GM18505 (cell line): ENCODE measurements around the gene IGLL5.

Experiments
- ATAC-seq: cut with Tn5 transposase; IDR thresholded peaks from one replicate; pipeline ENCODE4 v1.9.1; 2021; ENCODE audit not compliant: unreplicated experiment
- POLR2A ChIP-seq: IDR thresholded peaks from 4 replicates; pipeline ENCODE4 v1.6.1; 2011; ENCODE audit warnings: borderline replicate concordance; ENCODE audit not compliant: insufficient read depth, insufficient read length; ENCODE audit errors: extremely low read depth

IGLL5 gene

GRCh38 chr22:22907551-22908494 is 20.2 kb downstream of the IGLL5 start:
- ATAC-seq = no peak
- TF ChIP-seq POLR2A = no peak

GRCh38 chr22:22908495-22908861 is 20.9 kb downstream of the IGLL5 start:
- no peak for ATAC-seq
- TF ChIP-seq POLR2A = no peak

GRCh38 chr22:22908941-22909604 is 21.5 kb downstream of the IGLL5 start:
- TF ChIP-seq POLR2A = no peak
- ATAC-seq = no peak

GRCh38 chr22:22909605-22910271 is 22.1 kb downstream of the IGLL5 start:
- TF ChIP-seq POLR2A = no peak
- ATAC-seq = no peak

GRCh38 chr22:22910272-22911240 is 22.9 kb downstream of the IGLL5 start:
- no peak for ATAC-seq
- no peak for TF ChIP-seq POLR2A

- ATAC-seq = no peak
- TF ChIP-seq POLR2A = no peak
Measured at GRCh38 chr22:22911327-22912134, 23.9 kb downstream of the IGLL5 start.

- TF ChIP-seq POLR2A = no peak
- no peak for ATAC-seq
Measured at GRCh38 chr22:22912135-22912987, 24.7 kb downstream of the IGLL5 start.

- no peak for ATAC-seq
- no peak for TF ChIP-seq POLR2A
Measured at GRCh38 chr22:22912988-22913253, 25.3 kb downstream of the IGLL5 start.

- no peak for TF ChIP-seq POLR2A
- no peak for ATAC-seq
Measured at GRCh38 chr22:22913989-22914388, 26.4 kb downstream of the IGLL5 start.

- TF ChIP-seq POLR2A = no peak
- no peak for ATAC-seq
Measured at GRCh38 chr22:22914726-22915669, 27.4 kb downstream of the IGLL5 start.

- ATAC-seq = no peak
- TF ChIP-seq POLR2A = no peak
Measured at GRCh38 chr22:22915670-22916035, 28.0 kb downstream of the IGLL5 start.
